VCaP (cell line): ENCODE data around the gene C19orf25.
"Not testable (repeated sequence)": the region's sequence is repeated elsewhere in the genome, so short reads cannot be mapped to it uniquely, and the experiment has no call there.

Experiments used
- H3K27ac ChIP-seq: fragments of 450-650 bp; 2 replicates; pipeline ENCODE4 v1.5.1; 2017
- TF ChIP-seq, protein P1 (sequence below): fragments of 450-650 bp; conservative IDR thresholded peaks from 2 replicates; pipeline ENCODE4 v1.5.1; 2017; ENCODE audit warnings: mild to moderate bottlenecking, moderate library complexity

Gene C19orf25

DNA sequence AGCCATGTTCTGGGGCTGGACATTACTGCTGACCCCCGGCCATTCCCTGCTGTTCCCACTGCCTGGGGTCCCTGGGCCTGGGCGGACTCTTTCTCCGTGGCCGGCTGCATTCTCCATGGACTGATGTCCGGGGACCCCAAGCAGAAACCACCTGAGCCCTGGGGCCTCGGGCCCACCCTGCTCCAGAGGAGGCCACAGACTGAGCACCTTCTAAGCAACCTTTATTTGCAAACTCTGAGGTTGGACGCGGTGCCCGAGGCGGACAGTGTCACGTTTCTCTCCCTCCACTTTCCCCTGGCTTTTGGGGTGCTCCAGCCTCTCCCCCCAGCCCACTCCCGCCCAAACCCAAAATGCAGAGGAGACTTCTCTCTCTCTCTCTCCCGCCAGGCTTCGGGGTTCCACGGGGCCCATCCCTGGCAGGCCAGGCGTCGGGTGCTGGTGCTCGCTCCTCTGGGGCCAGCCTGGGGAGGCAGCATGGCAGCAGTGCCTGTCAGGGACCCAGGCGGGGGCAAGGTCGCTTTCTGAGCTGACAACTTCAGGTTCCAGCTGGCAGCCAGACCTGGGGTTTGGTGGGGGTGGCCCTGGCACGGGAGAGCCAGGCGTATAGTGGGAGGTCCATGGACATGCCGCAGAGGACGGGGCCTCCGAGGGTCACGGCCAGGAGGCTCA, 2.3 kb upstream of the C19orf25 start:
- TF ChIP-seq, protein P1, sequence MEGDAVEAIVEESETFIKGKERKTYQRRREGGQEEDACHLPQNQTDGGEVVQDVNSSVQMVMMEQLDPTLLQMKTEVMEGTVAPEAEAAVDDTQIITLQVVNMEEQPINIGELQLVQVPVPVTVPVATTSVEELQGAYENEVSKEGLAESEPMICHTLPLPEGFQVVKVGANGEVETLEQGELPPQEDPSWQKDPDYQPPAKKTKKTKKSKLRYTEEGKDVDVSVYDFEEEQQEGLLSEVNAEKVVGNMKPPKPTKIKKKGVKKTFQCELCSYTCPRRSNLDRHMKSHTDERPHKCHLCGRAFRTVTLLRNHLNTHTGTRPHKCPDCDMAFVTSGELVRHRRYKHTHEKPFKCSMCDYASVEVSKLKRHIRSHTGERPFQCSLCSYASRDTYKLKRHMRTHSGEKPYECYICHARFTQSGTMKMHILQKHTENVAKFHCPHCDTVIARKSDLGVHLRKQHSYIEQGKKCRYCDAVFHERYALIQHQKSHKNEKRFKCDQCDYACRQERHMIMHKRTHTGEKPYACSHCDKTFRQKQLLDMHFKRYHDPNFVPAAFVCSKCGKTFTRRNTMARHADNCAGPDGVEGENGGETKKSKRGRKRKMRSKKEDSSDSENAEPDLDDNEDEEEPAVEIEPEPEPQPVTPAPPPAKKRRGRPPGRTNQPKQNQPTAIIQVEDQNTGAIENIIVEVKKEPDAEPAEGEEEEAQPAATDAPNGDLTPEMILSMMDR, result no peak
- H3K27ac ChIP-seq, result no peak overlapping the region

DNA sequence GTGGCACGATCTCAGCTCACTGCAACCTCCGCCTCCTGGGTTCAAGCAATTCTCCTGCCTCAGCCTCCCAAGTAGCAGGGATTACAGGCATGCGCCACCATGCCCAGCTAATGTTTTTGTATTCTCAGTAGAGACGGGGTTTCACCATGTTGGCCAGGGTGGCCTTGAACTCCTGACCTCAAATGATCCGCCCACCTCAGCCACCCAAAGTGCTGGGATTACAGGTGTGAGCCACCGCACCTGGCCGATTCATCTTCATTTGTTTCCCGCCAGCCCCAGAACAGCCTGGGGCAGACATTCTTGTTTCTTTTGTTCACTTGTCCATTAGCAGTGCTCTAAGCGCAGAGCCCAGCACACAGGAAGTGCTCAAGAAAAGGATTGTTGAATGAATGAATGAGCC, 2.0 kb downstream of the C19orf25 start:
- H3K27ac ChIP-seq, result not testable (repeated sequence)

DNA sequence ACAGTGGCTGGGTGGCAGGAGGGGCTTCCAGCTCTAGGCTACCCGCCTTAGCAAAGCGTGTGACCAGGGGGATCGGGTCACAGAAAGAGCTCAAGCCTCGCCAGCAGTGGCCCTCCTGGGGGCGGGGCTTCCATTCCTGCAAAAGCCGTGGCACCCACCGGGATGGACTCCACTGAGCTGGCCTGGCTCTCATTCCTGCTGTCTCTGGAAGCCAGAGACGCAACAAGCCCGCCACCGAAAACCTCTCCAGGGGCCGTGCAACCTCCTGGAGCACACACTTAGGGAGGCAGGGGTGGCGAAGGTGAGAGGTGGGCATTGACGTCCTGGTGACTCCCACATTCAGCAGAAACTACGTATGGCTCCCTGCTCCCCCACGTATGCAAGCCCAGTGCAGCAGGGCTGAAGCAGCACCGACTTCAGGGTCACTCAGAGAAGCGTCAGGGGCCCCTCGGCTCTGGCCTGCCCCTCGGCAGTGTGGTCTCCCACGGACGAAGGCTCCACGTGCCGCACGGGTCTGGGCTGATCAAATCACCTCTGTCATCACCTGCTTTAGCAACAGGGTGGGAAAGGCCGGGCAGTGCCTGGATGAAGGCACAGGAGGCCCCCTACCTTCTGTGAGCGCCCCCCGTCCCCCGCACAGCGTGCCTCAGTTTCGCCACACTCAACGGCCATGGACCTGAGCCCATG, 3.1 kb downstream of the C19orf25 start:
- H3K27ac ChIP-seq, result no peak overlapping the region

DNA sequence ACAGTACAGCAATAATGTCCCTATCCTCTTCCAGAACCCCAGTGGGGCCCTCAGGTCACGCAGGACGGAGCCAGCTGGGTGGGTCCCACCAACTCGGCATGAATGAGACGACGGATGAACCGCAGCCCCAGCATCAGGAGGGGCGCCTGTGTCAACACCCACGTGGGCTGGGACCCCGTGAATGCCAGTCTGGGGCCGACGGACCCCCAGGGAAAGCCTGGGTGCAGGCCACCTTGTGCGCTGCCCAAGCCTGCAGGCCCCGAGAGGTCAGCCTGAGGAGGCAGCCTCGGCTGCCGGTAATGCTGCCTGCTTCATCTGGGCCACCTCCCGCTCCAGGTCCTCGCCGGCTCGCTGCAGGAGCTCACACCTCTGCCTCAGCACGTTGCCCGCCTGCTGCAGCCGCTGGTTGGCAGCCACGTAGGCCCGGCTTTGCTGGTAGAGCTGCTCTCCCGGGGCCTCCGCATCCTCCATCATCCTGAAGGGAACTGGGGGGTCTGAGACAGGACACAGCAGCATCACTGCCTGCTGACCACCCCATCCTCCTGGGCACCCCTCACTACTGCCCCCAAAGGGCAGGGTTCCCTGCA, 4.2 kb downstream of the C19orf25 start:
- no peak overlapping the region for H3K27ac ChIP-seq
- TF ChIP-seq, protein P1, result no peak

More for the DNA sequence above, 3.1 kb downstream of the C19orf25 start:
- TF ChIP-seq, protein P1, result no peak

DNA sequence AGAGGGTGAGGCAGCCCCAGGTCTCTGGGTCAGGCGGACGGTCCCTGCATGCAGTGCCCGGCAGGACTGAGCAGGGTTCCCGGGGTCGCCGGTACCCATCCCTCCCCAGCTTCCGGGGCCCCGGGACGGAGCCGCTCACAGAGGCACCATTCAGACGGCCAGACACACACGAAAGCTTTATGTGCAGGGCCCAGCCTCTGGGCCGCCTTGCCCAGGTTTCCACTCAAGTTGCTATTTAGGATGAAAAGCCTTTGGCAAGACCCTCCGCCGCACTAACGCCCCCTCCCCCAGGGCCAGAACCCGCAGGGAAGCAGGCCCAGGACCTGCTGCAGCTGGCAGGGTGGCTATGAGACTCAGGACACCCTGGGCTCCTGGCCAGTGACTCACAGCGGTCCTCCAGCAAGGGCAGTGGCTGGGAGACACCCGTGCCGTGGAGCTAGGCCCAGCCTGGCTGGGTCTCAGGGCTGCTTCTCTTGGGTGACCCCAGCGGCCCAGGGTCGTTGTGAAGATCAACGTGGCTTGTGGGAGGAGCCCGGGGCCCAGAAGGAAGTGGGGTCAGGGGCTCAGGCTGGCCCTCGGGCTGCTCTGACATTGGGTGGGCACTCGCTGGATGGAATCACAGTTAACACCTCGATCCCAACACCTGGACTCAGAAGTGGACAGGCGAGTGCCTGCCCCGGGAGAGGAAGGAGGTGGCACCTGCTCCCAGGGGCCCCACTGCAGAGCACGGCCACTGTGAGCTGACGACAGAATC, 4.8 kb downstream of the C19orf25 start:
- no peak overlapping the region for H3K27ac ChIP-seq
- TF ChIP-seq, protein P1, result no peak

DNA sequence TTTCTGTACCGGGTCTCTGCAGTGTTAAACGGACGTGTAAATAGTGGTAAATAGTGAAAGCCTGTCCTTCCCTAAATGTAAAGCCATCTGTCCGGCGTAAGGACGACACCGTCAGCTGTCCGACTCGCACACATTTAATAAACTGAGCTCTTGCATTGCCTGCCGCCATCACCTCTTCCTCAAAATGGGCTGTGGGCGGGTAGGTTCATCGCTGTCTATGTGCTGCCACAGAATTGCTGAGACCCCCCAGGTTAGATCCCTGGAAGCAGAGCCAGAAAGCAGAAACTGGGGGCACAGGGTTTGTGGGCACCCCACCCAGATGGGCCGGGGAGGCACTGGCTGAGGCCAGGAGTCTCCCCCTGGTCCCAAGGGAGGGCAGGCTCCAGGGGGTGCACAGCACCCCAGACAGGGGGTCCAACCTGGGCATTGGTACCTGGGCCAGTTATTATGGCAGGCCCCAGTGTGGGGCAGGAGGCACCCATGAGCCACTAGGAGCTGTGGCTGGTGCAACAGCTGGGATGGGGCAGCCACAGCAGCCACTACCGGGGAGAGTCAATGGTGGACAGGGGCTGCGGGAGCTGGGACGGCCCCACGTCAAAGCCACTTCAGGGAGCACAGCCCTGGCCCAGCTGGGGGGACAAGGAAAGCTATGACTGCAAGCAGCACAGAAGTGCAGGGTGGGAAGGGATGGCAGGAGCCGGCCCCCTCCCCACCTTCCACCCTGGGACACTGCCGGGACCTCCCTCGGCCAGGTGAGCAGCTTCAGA, 5.7 kb downstream of the C19orf25 start:
- no peak overlapping the region for H3K27ac ChIP-seq
- TF ChIP-seq, protein P1, result no peak

DNA sequence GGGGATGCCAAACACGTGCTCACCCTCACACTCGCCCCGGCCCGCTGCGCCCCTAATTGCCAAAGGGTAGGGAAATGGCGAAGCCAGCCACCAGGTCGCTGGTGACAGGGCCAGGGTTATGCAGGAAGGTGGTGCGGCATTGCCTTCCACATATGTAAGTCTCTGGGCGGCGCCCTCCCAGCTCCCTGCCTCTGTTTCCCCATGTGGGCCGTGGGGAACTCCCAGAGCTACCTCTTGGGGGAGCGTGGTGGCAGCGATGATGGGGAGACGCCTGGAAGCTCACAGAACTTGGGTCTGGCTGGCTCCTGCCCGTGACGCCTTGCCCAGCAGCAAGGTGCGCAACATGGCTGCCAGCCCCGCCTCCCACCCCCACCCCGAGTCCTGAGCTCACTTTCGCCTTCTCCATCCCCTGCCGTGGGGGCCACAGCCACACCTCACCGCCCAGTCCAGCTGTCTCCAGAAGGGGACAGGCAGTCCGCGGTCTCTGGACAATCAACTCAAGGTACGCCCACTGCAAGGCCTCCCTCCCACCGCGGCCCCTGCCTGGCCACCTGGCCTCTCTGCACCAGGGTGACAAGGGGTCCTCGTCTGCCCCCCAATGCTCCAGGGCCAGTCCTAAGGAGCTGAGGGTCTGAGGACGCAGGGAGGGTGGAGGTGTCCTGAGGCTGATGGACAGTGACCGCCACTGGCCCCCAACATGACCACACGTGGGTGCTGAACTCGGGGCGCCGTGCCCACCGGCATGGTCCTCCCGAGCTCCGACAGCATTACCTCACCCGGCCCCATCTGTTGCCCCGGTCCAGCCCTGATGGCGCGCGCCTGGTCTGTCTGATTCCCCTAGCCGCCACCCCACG, 6.6 kb downstream of the C19orf25 start:
- H3K27ac ChIP-seq, result no peak overlapping the region
- TF ChIP-seq, protein P1, result no peak
